Lung (tissue), 12 donors: Measurements from ENCODE around the gene RAB8B. TPM values are rescaled to one million over a fixed set of nuclear protein-coding genes. Genes with fewer than 3 reads are reported as not detected.
A peak's percentile ranks its signal among the peaks of the same experiment; 100 is the strongest.

ENCODE experiments used
- ATAC-seq: fragments of 200-7000 bp; cut with Tn5 transposase; one replicate; pipeline ENCODE4 v1.9.1; 2020; ENCODE audit warnings: moderate number of reproducible peaks; ENCODE audit not compliant: insufficient read depth, low FRiP score
- DNase-seq, 3 donors: peaks; one replicate each; pipeline ENCODE4 v3.0.0-alpha.2; 2013 to 2017
- H3K27ac ChIP-seq, 2 donors: one replicate each; pipeline ENCODE4 v1.5.1; 2013; ENCODE audit warnings: mild to moderate bottlenecking in 2 of 2, moderate library complexity in 2 of 2, control low read depth in 1 of 2, inconsistent platforms in 1 of 2, low read depth in 1 of 2, low read length in 1 of 2
- H3K27me3 ChIP-seq, 3 donors: one replicate each; pipeline ENCODE4 v1.5.1; 2013; ENCODE audit warnings: low read length in 2 of 3; ENCODE audit not compliant: control insufficient read depth in 3 of 3, insufficient read depth in 3 of 3
- H3K36me3 ChIP-seq, 4 donors: one replicate each; pipeline ENCODE4 v1.5.1; 2013; ENCODE audit warnings: low read length in 4 of 4, mild to moderate bottlenecking in 1 of 4, moderate library complexity in 1 of 4; ENCODE audit not compliant: control insufficient read depth in 4 of 4, insufficient read depth in 4 of 4
- H3K4me1 ChIP-seq, 5 donors: one replicate each; pipeline ENCODE4 v1.5.1; 2013; ENCODE audit warnings: low read length in 5 of 5, mild to moderate bottlenecking in 2 of 5, moderate library complexity in 1 of 5; ENCODE audit not compliant: control insufficient read depth in 5 of 5, insufficient read depth in 5 of 5
- H3K4me3 ChIP-seq: one replicate; pipeline ENCODE4 v1.5.1; 2013; ENCODE audit warnings: mild to moderate bottlenecking, control low read depth, moderate library complexity
- H3K9ac ChIP-seq, 2 donors: one replicate each; pipeline ENCODE4 v1.5.1; 2013; ENCODE audit warnings: low read length in 2 of 2, control low read depth in 1 of 2; ENCODE audit not compliant: insufficient read depth in 1 of 2
- H3K9me3 ChIP-seq, 4 donors: one replicate each; pipeline ENCODE4 v1.5.1; 2013; ENCODE audit warnings: low read length in 3 of 4, mild to moderate bottlenecking in 1 of 4, moderate library complexity in 1 of 4; ENCODE audit not compliant: control insufficient read depth in 4 of 4, insufficient read depth in 3 of 4
- CTCF ChIP-seq: IDR thresholded peaks from 2 replicates; pipeline ENCODE4 v1.5.1; 2012; ENCODE audit warnings: mild to moderate bottlenecking; ENCODE audit errors: control extremely low read depth, extremely low read depth
- WGBS, 2 donors: extraction: QIAGEN DNeasy Blood & Tissue Kit; methylation state at CpG; one replicate each; pipeline ENCODE4 v1.1.7; 2013; 5-methylcytosine and 5-hydroxymethylcytosine counted together
- polyA plus RNA-seq, 2 donors: library from polyadenylated mRNA; stranded (reverse); fragments of 200-250 nt; gene quantifications; one replicate each; pipeline ENCODE4 v1.2.1, GENCODE V29; 2013
- total RNA-seq, 2 donors: library from RNA; depleted of rRNA in 1 of 2; stranded (reverse); fragments of >200 nt in 1 of 2; gene quantifications; one replicate each; pipeline ENCODE4 v1.2.1, GENCODE V29; 2014 to 2021
- donor health status: control.
- donor health status: control.
- donor health status: Bipolar disorder and iron deficiency.
- donor health status: healthy.
- donor health status: DM: yes; HTN: yes; CAD: no.

The RAB8B gene
- total and polyA plus RNA-seq, 4 donors: 10.0 to 88.9 (median 35.7) TPM

GRCh38 chr15:63283126-63283525 is 93.7 kb downstream of the RAB8B start:
- Histone ChIP-seq H3K9ac (no peak overlapping the region), H3K4me3 (no peak overlapping the region), H3K4me1 (peaks cover 0 to 2% (median 1%) of the 10 kb centered on the region in 5 donors), H3K9me3 (no peaks in the 10 kb centered on the region), H3K36me3 (peaks cover 0 to 20% (median 6%) of the 10 kb centered on the region in 4 donors), H3K27me3 (no peaks in the 10 kb centered on the region), H3K27ac (peak overlapping the region in 1 of 2 donors; percentile 10)
- WGBS, 2 donors: 48 to 75% methylated on average over 9 of the region's 9 CpGs
- no peak for DNase-seq
- TF ChIP-seq CTCF: no peak
- ATAC-seq: no peak

GRCh38 chr15:63284335-63284734 is 94.9 kb downstream of the RAB8B start:
- no peak for TF ChIP-seq CTCF
- Histone ChIP-seq H3K27ac (no peak overlapping the region), H3K9ac (no peak overlapping the region), H3K4me3 (no peak overlapping the region), H3K9me3 (no peaks in the 10 kb centered on the region), H3K4me1 (no peaks in the 10 kb centered on the region), H3K36me3 (peaks cover 0 to 23% (median 6%) of the 10 kb centered on the region in 4 donors), H3K27me3 (no peaks in the 10 kb centered on the region)
- WGBS, 2 donors: 90 to 96% methylated on average over 6 of the region's 6 CpGs
- DNase-seq (no peak), ATAC-seq (no peak)

GRCh38 chr15:63287109-63287508 is 97.7 kb downstream of the RAB8B start:
- peaks cover 0 to 28% (median 6%) of the 10 kb centered on the region in 4 donors for H3K36me3 ChIP-seq

More at GRCh38 chr15:63287109-63287508, 97.7 kb downstream of the RAB8B start:
- Histone ChIP-seq H3K27me3 (no peaks in the 10 kb centered on the region), H3K4me3 (no peak overlapping the region), H3K4me1 (no peaks in the 10 kb centered on the region), H3K9me3 (no peaks in the 10 kb centered on the region), H3K9ac (no peak overlapping the region), H3K27ac (no peak overlapping the region)
- 83 to 89% methylated on average over 2 of the region's 2 CpGs for WGBS, 2 donors
- ATAC-seq: no peak
- no peak for DNase-seq
- no peak for TF ChIP-seq CTCF
